HG03354 (cell line): ENCODE data around the gene PIM1.
A peak's percentile ranks its signal among the peaks of the same experiment; 100 is the strongest.
"Not testable (repeated sequence)": the region's sequence is repeated elsewhere in the genome, so short reads cannot be mapped to it uniquely, and the experiment has no call there.

Experiments
- ATAC-seq: cut with Tn5 transposase; IDR thresholded peaks from one replicate; pipeline ENCODE4 v1.9.1; 2021; ENCODE audit warnings: mild to moderate bottlenecking; ENCODE audit not compliant: unreplicated experiment, poor library complexity, severe bottlenecking

The PIM1 gene

GRCh38 chr6:37182736-37183590, 13.0 kb downstream of the PIM1 start:
- ATAC-seq = no peak

GRCh38 chr6:37185949-37186720, 16.2 kb downstream of the PIM1 start:
- ATAC-seq = not testable (repeated sequence)

- no peak for ATAC-seq
These were observed 17.5 kb downstream of the PIM1 start for GRCh38 chr6:37187321-37188022.

GRCh38 chr6:37188962-37189510, 19.1 kb downstream of the PIM1 start:
- ATAC-seq = no peak

GRCh38 chr6:37190159-37190535, 20.2 kb downstream of the PIM1 start:
- ATAC-seq = no peak

- no peak for ATAC-seq
These were observed 22.7 kb downstream of the PIM1 start for GRCh38 chr6:37192666-37193065.

- ATAC-seq = not testable (repeated sequence)
These were observed 24.9 kb downstream of the PIM1 start for GRCh38 chr6:37194886-37195285.

GRCh38 chr6:37196451-37196850, 26.5 kb downstream of the PIM1 start:
- not testable (repeated sequence) for ATAC-seq

GRCh38 chr6:37200085-37200484, 30.1 kb downstream of the PIM1 start:
- no peak for ATAC-seq

GRCh38 chr6:37201726-37202125, 31.8 kb downstream of the PIM1 start:
- ATAC-seq = no peak

- ATAC-seq = no peak
These were observed 33.0 kb downstream of the PIM1 start for GRCh38 chr6:37202788-37203491.

- no peak for ATAC-seq
These were observed 34.2 kb downstream of the PIM1 start for GRCh38 chr6:37204014-37204751.

- ATAC-seq = no peak
These were observed 35.4 kb downstream of the PIM1 start for GRCh38 chr6:37205175-37205996.

- ATAC-seq = no peak
These were observed 36.0 kb downstream of the PIM1 start for GRCh38 chr6:37205997-37206340.

- ATAC-seq = no peak
These were observed 36.7 kb downstream of the PIM1 start for GRCh38 chr6:37206622-37207021.

- ATAC-seq = peak; percentile 61
These were observed 38.0 kb downstream of the PIM1 start for GRCh38 chr6:37207903-37208456.

GRCh38 chr6:37208793-37209192, 38.8 kb downstream of the PIM1 start:
- no peak for ATAC-seq
